ENCODE results near the gene GRID2IP. TPM values are rescaled to one million over a fixed set of nuclear protein-coding genes. Genes with fewer than 3 reads are reported as not detected.

GRID2IP gene
- total and polyA plus RNA-seq, 2 donors from 2014 or later, result 0.11 to 0.76 TPM

- no peak overlapping the region for H3K27ac ChIP-seq (ENCODE audit: low read depth in 2 of 2, low read length in 2 of 2)
- H3K27me3 ChIP-seq (ENCODE audit: control insufficient read depth, insufficient read depth, low read length), result no peaks in the 10 kb centered on the region
- intact Hi-C loops (cut with DNase I), result no loop called here
- DNase-seq, result peak; percentile 88 to 94 (median 90)
- peak; percentile 87 for FAIRE-seq
- TF ChIP-seq CTCF (IDR thresholded peaks at IDR 0.05; ENCODE audit: borderline replicate concordance, extremely low read depth, insufficient read depth), result peak; percentile 81
- peak overlapping the region; percentile 36 to 51 (median 42) for H3K4me3 ChIP-seq (ENCODE audit: low read length in 3 of 3)
- peaks cover 0 to 3% (median 0%) of the 10 kb centered on the region in 3 donors for H3K4me1 ChIP-seq (ENCODE audit: control insufficient read depth in 2 of 3, insufficient read depth in 2 of 3, low read depth in 1 of 3, low read length in 3 of 3)
- no peaks in the 10 kb centered on the region for H3K36me3 ChIP-seq (ENCODE audit: control insufficient read depth in 2 of 3, insufficient read depth in 3 of 3, low read length in 3 of 3)
- no peak overlapping the region for H3K9ac ChIP-seq (ENCODE audit: low read length in 3 of 3)
- no peaks in the 10 kb centered on the region for H3K9me3 ChIP-seq (ENCODE audit: control insufficient read depth in 2 of 3, insufficient read depth in 1 of 3, low read length in 3 of 3)
These were observed 34.8 kb downstream of the GRID2IP start for GRCh38 chr7:6516387-6516983.

- no peak for TF ChIP-seq CTCF (IDR thresholded peaks at IDR 0.05; ENCODE audit: borderline replicate concordance, extremely low read depth, insufficient read depth)
- no peaks in the 10 kb centered on the region for H3K36me3 ChIP-seq (ENCODE audit: control insufficient read depth in 2 of 3, insufficient read depth in 3 of 3, low read length in 3 of 3)
These were observed 37.7 kb downstream of the GRID2IP start for GRCh38 chr7:6513541-6513940.

GRCh38 chr7:6512892-6513291 is 38.4 kb downstream of the GRID2IP start:
- Histone ChIP-seq H3K9me3 (ENCODE audit: control insufficient read depth in 2 of 3, insufficient read depth in 1 of 3, low read length in 3 of 3) (no peaks in the 10 kb centered on the region), H3K27ac (ENCODE audit: low read depth in 2 of 2, low read length in 2 of 2) (no peak overlapping the region), H3K4me1 (ENCODE audit: control insufficient read depth in 2 of 3, insufficient read depth in 2 of 3, low read depth in 1 of 3, low read length in 3 of 3) (peaks cover 0 to 3% (median 0%) of the 10 kb centered on the region in 3 donors), H3K36me3 (ENCODE audit: control insufficient read depth in 2 of 3, insufficient read depth in 3 of 3, low read length in 3 of 3) (no peaks in the 10 kb centered on the region), H3K27me3 (ENCODE audit: control insufficient read depth, insufficient read depth, low read length) (no peaks in the 10 kb centered on the region), H3K4me3 (ENCODE audit: low read length in 3 of 3) (no peak overlapping the region), H3K9ac (ENCODE audit: low read length in 3 of 3) (no peak overlapping the region)
- intact Hi-C loops (cut with DNase I), result no loop called here
- DNase-seq (no peak), FAIRE-seq (no peak)
- no peak for TF ChIP-seq CTCF (IDR thresholded peaks at IDR 0.05; ENCODE audit: borderline replicate concordance, extremely low read depth, insufficient read depth)

More at GRCh38 chr7:6513541-6513940, 37.7 kb downstream of the GRID2IP start:
- intact Hi-C loops (cut with DNase I), result no loop called here
- Histone ChIP-seq H3K9me3 (ENCODE audit: control insufficient read depth in 2 of 3, insufficient read depth in 1 of 3, low read length in 3 of 3) (no peaks in the 10 kb centered on the region), H3K4me3 (ENCODE audit: low read length in 3 of 3) (no peak overlapping the region), H3K27ac (ENCODE audit: low read depth in 2 of 2, low read length in 2 of 2) (no peak overlapping the region), H3K9ac (ENCODE audit: low read length in 3 of 3) (no peak overlapping the region), H3K4me1 (ENCODE audit: control insufficient read depth in 2 of 3, insufficient read depth in 2 of 3, low read depth in 1 of 3, low read length in 3 of 3) (peaks cover 0 to 3% (median 0%) of the 10 kb centered on the region in 3 donors), H3K27me3 (ENCODE audit: control insufficient read depth, insufficient read depth, low read length) (no peaks in the 10 kb centered on the region)
- FAIRE-seq (no peak), DNase-seq (no peak)
